SK-N-MC (cell line): ENCODE results near the gene PTGDS.

ENCODE experiments used
- EZH2 ChIP-seq: fragments of 200-600 bp; sonication (generic); IDR thresholded peaks from one replicate; pipeline ENCODE4 v1.6.1; 2017; ENCODE audit warnings: antibody characterized with exemption
- FOXP2 ChIP-seq: optimal IDR thresholded peaks from 2 replicates; pipeline ENCODE3; 2011; ENCODE audit warnings: mild to moderate bottlenecking, moderate library complexity; ENCODE audit not compliant: insufficient read depth; ENCODE audit errors: extremely low read length, control extremely low read depth
- POLR2AphosphoS5 ChIP-seq: IDR thresholded peaks from 2 replicates; pipeline ENCODE4 v1.6.1; 2012; ENCODE audit warnings: mild to moderate bottlenecking, low read depth, low read length, borderline replicate concordance

- no peak for TF ChIP-seq POLR2AphosphoS5
- TF ChIP-seq EZH2 = no peak
- no peak for TF ChIP-seq FOXP2
Observed at GRCh38 chr9:137015976-137016375, 38.7 kb downstream of the PTGDS start.
